GM21528 (cell line): ENCODE data around the gene SPI1.
"Not testable (repeated sequence)": the region's sequence is repeated elsewhere in the genome, so short reads cannot be mapped to it uniquely, and the experiment has no call there.

Experiments used
- ATAC-seq: cut with Tn5 transposase; IDR thresholded peaks from one replicate; pipeline ENCODE4 v1.9.1; 2021; ENCODE audit warnings: mild to moderate bottlenecking, moderate library complexity; ENCODE audit not compliant: unreplicated experiment, low FRiP score

Gene SPI1

GRCh38 chr11:47342854-47343253 is 35.5 kb downstream of the SPI1 start:
- no peak for ATAC-seq

- no peak for ATAC-seq
Measured at GRCh38 chr11:47342036-47342803, 36.1 kb downstream of the SPI1 start.

- ATAC-seq = no peak
Measured at GRCh38 chr11:47340980-47341775, 37.2 kb downstream of the SPI1 start.

GRCh38 chr11:47340010-47340409 is 38.3 kb downstream of the SPI1 start:
- ATAC-seq = no peak

- ATAC-seq = no peak
Measured at GRCh38 chr11:47338396-47339241, 39.7 kb downstream of the SPI1 start.

- no peak for ATAC-seq
Measured at GRCh38 chr11:47337229-47337924, 41.0 kb downstream of the SPI1 start.

- ATAC-seq = no peak
Measured at GRCh38 chr11:47336595-47336994, 41.8 kb downstream of the SPI1 start.

GRCh38 chr11:47335733-47336132 is 42.6 kb downstream of the SPI1 start:
- no peak for ATAC-seq

GRCh38 chr11:47334699-47335411 is 43.5 kb downstream of the SPI1 start:
- not testable (repeated sequence) for ATAC-seq

GRCh38 chr11:47333886-47334443 is 44.4 kb downstream of the SPI1 start:
- ATAC-seq = no peak

- ATAC-seq = no peak
Measured at GRCh38 chr11:47333526-47333845, 44.9 kb downstream of the SPI1 start.

GRCh38 chr11:47332791-47333525 is 45.4 kb downstream of the SPI1 start:
- no peak for ATAC-seq

GRCh38 chr11:47332303-47332711 is 46.0 kb downstream of the SPI1 start:
- ATAC-seq = no peak

- no peak for ATAC-seq
Measured at GRCh38 chr11:47331454-47332302, 46.7 kb downstream of the SPI1 start.

- no peak for ATAC-seq
Measured at GRCh38 chr11:47329987-47330931, 48.1 kb downstream of the SPI1 start.

GRCh38 chr11:47329431-47329986 is 48.8 kb downstream of the SPI1 start:
- no peak for ATAC-seq
